Mesenchymal stem cell (in vitro differentiated cells and primary cell): Measurements from ENCODE around the gene FEZF1.

ENCODE experiments used
- DNase-seq: peaks from one replicate; pipeline ENCODE4 v3.0.0-alpha.2; 2013
- H2AFZ ChIP-seq: one replicate; pipeline ENCODE4 v1.6.1; 2013; ENCODE audit warnings: low read depth, mild to moderate bottlenecking, control low read depth, inconsistent platforms, low read length, moderate library complexity
- H2AK5ac ChIP-seq: 2 replicates; pipeline ENCODE4 v1.6.1; 2013; ENCODE audit warnings: low read length, moderate library complexity, mild to moderate bottlenecking, inconsistent platforms; ENCODE audit not compliant: severe bottlenecking
- H2BK120ac ChIP-seq: one replicate; pipeline ENCODE4 v1.6.1; 2013; ENCODE audit warnings: low read depth, mild to moderate bottlenecking, inconsistent platforms, low read length, moderate library complexity
- H2BK12ac ChIP-seq, 2 experiments: one replicate each; pipeline ENCODE4 v1.6.1; 2013; ENCODE audit warnings: inconsistent platforms in 2 of 2, low read length in 2 of 2, mild to moderate bottlenecking in 2 of 2, moderate library complexity in 2 of 2, control low read depth in 1 of 2
- H2BK15ac ChIP-seq: one replicate; pipeline ENCODE4 v1.6.1; 2013; ENCODE audit warnings: mild to moderate bottlenecking, low read depth, inconsistent platforms; ENCODE audit not compliant: poor library complexity, severe bottlenecking
- H2BK5ac ChIP-seq: 2 replicates; pipeline ENCODE4 v1.6.1; 2013; ENCODE audit warnings: low read depth, mild to moderate bottlenecking, low read length, control low read depth, inconsistent platforms; ENCODE audit not compliant: poor library complexity, severe bottlenecking
- H3K14ac ChIP-seq, 2 experiments: one replicate each; pipeline ENCODE4 v1.6.1; 2013; ENCODE audit warnings: inconsistent platforms in 2 of 2, low read length in 2 of 2, control low read depth in 1 of 2, mild to moderate bottlenecking in 1 of 2, moderate library complexity in 1 of 2
- H3K18ac ChIP-seq, 2 experiments: one replicate each; pipeline ENCODE4 v1.6.1; 2013; ENCODE audit warnings: inconsistent platforms in 2 of 2, low read length in 2 of 2, control low read depth in 1 of 2, low read depth in 1 of 2, mild to moderate bottlenecking in 1 of 2
- H3K23ac ChIP-seq, 2 experiments: one replicate each; pipeline ENCODE4 v1.6.1; 2013; ENCODE audit warnings: inconsistent platforms in 2 of 2, low read length in 2 of 2, mild to moderate bottlenecking in 2 of 2, moderate library complexity in 2 of 2, control low read depth in 1 of 2
- H3K27ac ChIP-seq: 2 replicates; pipeline ENCODE4 v1.5.1; 2013; ENCODE audit warnings: mild to moderate bottlenecking, moderate library complexity, low read length, control low read depth, inconsistent platforms; ENCODE audit not compliant: poor library complexity, severe bottlenecking
- H3K27me3 ChIP-seq, 2 experiments: 2 replicates each; pipeline versions ENCODE4 v1.6.1 to v1.7.0; 2013; ENCODE audit warnings: low read length in 2 of 2, mild to moderate bottlenecking in 2 of 2, moderate library complexity in 2 of 2, control low read depth in 1 of 2, inconsistent platforms in 1 of 2; ENCODE audit not compliant: control insufficient read depth in 1 of 2, insufficient read depth in 1 of 2
- H3K36me3 ChIP-seq, 2 experiments: 2 replicates each; pipeline versions ENCODE4 v1.6.1 to v1.7.0; 2013; ENCODE audit warnings: low read length in 2 of 2, control low read depth in 1 of 2, inconsistent platforms in 1 of 2, low read depth in 1 of 2, mild to moderate bottlenecking in 1 of 2; ENCODE audit not compliant: insufficient read depth in 2 of 2, control insufficient read depth in 1 of 2
- H3K4ac ChIP-seq, 2 experiments: one replicate each; pipeline ENCODE4 v1.6.1; 2013; ENCODE audit warnings: inconsistent platforms in 2 of 2, low read length in 2 of 2, mild to moderate bottlenecking in 2 of 2, moderate library complexity in 2 of 2, control low read depth in 1 of 2, low read depth in 1 of 2
- H3K4me1 ChIP-seq: 2 replicates; pipeline ENCODE4 v1.6.1; 2013; ENCODE audit warnings: low read depth, low read length, control low read depth; ENCODE audit not compliant: control insufficient read depth, insufficient read depth
- H3K4me2 ChIP-seq: 2 replicates; pipeline ENCODE4 v1.6.1; 2013; ENCODE audit warnings: low read length, mild to moderate bottlenecking, inconsistent platforms; ENCODE audit not compliant: poor library complexity, severe bottlenecking
- H3K4me3 ChIP-seq, 2 experiments: 2 replicates each; pipeline versions ENCODE4 v1.5.1 to v1.7.0; 2013; ENCODE audit warnings: low read length in 2 of 2, mild to moderate bottlenecking in 2 of 2, control low read depth in 1 of 2, low read depth in 1 of 2; ENCODE audit not compliant: insufficient read depth in 1 of 2
- H3K79me1 ChIP-seq: replicated peaks from 2 replicates; pipeline ENCODE4 v1.6.1; 2013; ENCODE audit warnings: mild to moderate bottlenecking, control low read depth, low read length, inconsistent platforms; ENCODE audit not compliant: poor library complexity, severe bottlenecking
- H3K9ac ChIP-seq: 2 replicates; pipeline ENCODE4 v1.7.0; 2013; ENCODE audit warnings: mild to moderate bottlenecking, low read length, moderate library complexity
- H3K9me3 ChIP-seq: 2 replicates; pipeline ENCODE4 v1.7.0; 2013; ENCODE audit warnings: mild to moderate bottlenecking, low read length; ENCODE audit not compliant: control insufficient read depth
- H4K8ac ChIP-seq: one replicate; pipeline ENCODE4 v1.6.1; 2013; ENCODE audit warnings: inconsistent platforms, mild to moderate bottlenecking, low read length, moderate library complexity
- H4K91ac ChIP-seq: one replicate; pipeline ENCODE4 v1.6.1; 2013; ENCODE audit warnings: mild to moderate bottlenecking, low read length, inconsistent platforms
- WGBS: methylation state at CpG from one replicate; pipeline ENCODE4 v1.1.7; 2013; ENCODE audit warnings: mixed read lengths; 5-methylcytosine and 5-hydroxymethylcytosine counted together

FEZF1 gene

DNA sequence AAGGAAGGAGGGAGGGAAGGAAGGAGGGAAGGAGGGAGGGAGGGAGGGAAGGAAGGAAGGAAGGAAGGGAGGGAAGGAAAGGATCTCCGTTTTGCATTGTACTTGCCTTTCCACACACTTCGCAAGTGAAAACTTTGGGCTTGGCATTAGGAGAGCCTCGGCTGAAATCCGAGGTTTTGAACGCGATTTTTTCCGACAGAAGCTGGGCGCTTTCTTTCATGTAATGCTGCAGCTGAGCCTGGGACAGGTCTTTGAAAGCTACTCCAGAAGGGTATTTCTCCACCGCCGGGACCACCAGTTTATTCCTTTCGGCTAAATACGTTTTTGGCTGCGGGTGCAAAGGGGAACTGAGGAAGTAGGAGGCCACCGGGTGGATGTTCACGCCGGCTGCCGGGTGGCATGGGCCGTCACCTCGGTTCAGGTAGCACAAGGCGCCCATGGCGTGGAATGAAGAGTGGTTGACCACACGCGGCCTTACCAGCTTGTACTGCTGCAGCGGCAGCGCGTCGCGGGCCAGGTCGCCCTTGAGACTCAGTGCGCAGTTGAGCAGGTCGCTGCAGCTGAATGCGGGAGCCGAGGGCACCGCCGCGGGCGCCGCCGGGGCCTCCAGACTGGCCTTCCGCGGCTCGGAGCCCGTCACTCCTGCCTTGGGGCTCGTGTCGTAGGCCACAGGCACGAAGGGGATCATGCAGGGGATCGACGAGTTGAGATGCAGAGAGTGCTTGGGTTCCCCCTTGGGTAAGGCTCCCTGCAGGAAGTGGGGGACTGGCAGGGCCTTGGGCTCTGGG, 825 bp downstream of the FEZF1 start:
- Histone ChIP-seq H2BK15ac (no peak overlapping the region), H4K91ac (no peak overlapping the region), H2BK12ac (no peak overlapping the region), H4K8ac (no peak overlapping the region), H2AK5ac (no peak overlapping the region), H3K4ac (no peak overlapping the region), H3K9me3 (no peaks in the 10 kb centered on the region), H3K23ac (peak overlapping the region in 1 of 2 experiments; percentile 16), H3K27ac (no peak overlapping the region), H3K36me3 (no peaks in the 10 kb centered on the region), H3K4me1 (peaks cover 40% of the 10 kb centered on the region), H3K4me2 (peak overlapping the region; percentile 9), H3K27me3 (peaks cover 91 to 99% of the 10 kb centered on the region in 2 experiments), H3K18ac (no peak overlapping the region), H2AFZ (no peak overlapping the region), H2BK5ac (no peak overlapping the region), H3K14ac (no peak overlapping the region), H3K4me3 (no peak overlapping the region), H2BK120ac (no peak overlapping the region), H3K9ac (no peak overlapping the region), H3K79me1 (no peaks in the 10 kb centered on the region)
- WGBS = 2% methylated on average over 48 of the region's 48 CpGs
- no peak for DNase-seq

DNA sequence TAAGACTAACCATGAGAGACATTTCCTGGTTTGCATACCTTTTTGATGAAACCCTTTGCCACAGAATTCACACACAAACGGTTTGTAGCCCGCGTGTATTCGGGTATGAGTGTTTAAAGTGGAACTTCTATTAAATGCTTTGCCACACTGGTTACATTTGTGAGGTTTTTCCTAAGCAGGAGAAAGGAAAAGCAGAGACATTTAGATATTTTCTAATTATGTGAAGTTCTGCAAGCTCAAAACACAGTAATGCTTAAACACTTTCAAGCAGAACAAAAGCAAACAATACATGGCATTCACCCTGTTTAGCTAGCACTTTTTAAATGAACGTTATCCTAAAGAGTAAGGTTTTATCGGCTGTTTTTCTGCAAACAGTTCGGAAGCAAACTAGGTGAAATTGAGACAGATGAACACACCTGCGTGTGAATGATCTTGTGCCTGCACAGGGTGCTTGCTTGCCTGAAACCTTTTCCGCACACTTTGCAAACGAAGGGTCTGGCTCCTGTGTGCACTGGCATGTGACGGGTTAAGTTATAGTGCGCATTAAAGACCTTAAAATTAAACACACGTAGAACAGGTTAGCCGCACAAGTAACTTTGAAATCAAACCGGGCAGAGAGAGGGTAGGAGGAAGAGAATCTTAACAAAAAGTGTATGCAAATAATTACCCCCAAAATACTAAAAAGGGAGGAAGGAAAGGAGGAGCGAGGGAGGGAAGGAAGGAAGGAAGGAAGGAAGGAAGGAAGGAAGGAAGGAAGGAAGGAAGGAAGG, 1.6 kb downstream of the FEZF1 start:
- no peak overlapping the region for H2BK120ac ChIP-seq
- no peak overlapping the region for H3K14ac ChIP-seq
- no peaks in the 10 kb centered on the region for H3K36me3 ChIP-seq
- peaks cover 40% of the 10 kb centered on the region for H3K4me1 ChIP-seq
- no peak overlapping the region for H3K4ac ChIP-seq
- 9% methylated on average over 7 of the region's 16 CpGs for WGBS
- no peak overlapping the region for H2BK5ac ChIP-seq
- H3K18ac ChIP-seq = no peak overlapping the region
- no peak overlapping the region for H3K27ac ChIP-seq
- no peak overlapping the region for H2BK15ac ChIP-seq
- no peaks in the 10 kb centered on the region for H3K79me1 ChIP-seq
- no peak overlapping the region for H2AK5ac ChIP-seq
- H2BK12ac ChIP-seq = no peak overlapping the region
- H4K8ac ChIP-seq = no peak overlapping the region
- H3K4me3 ChIP-seq = no peak overlapping the region
- no peak overlapping the region for H3K4me2 ChIP-seq
- H4K91ac ChIP-seq = no peak overlapping the region
- H3K23ac ChIP-seq = no peak overlapping the region
- no peak for DNase-seq
- H3K9ac ChIP-seq = no peak overlapping the region
- H3K27me3 ChIP-seq = peaks cover 96 to 99% of the 10 kb centered on the region in 2 experiments
- no peaks in the 10 kb centered on the region for H3K9me3 ChIP-seq
- H2AFZ ChIP-seq = no peak overlapping the region

DNA sequence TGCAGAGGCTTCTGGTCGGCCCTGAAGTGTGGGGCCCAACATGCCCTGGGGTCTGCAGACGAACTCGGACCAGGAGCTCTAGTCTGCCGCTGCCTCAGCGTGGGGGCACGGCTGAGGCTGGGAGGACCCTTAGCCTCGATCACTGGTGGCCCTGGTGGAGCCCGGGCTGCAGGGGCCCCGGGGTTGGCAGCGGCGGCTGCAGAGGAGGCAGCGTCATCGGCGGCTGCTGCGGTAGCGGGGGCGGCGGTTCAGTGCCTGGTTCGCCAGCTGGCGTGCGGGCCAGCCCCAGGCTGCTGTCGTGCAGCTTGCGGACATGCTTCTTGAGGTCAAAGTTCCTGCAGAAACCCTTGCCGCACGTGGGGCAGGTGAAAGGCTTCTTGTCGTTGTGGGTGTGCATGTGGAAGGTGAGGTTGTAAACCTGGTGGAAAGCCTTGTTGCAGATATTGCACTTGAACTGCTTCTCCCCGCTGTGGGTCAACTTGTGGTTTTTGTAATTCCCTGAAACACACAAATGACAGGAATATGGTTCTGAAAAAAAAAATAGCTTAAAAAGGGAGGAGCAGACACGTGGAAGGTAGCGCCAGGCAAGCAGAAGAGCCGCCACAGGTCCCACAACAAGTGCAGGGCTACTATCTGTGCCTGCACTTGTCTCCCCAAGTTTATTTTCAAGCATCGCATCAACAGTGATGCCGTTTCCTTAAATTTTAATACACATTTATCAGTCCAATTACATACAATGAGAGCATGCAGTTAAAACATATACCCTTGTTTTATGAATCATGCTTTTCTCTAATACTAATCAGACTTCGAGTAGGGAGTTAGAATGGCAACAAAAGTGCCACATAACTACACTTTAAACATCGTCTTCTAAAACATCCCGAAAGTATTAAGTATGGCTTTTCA, 2.4 kb downstream of the FEZF1 start:
- Histone ChIP-seq H3K9ac (no peak overlapping the region), H3K4ac (no peak overlapping the region), H3K4me3 (no peak overlapping the region), H2BK120ac (no peak overlapping the region), H3K18ac (no peak overlapping the region), H3K9me3 (no peaks in the 10 kb centered on the region), H2BK12ac (no peak overlapping the region), H3K27ac (no peak overlapping the region), H3K4me2 (no peak overlapping the region), H3K36me3 (no peaks in the 10 kb centered on the region), H2AK5ac (no peak overlapping the region), H3K14ac (no peak overlapping the region), H2BK5ac (no peak overlapping the region), H3K27me3 (peaks cover 95 to 99% of the 10 kb centered on the region in 2 experiments), H4K8ac (no peak overlapping the region), H2AFZ (no peak overlapping the region), H3K79me1 (no peaks in the 10 kb centered on the region), H3K23ac (peak overlapping the region in 1 of 2 experiments; percentile 72), H4K91ac (no peak overlapping the region), H2BK15ac (peak overlapping the region; percentile 68), H3K4me1 (peaks cover 40% of the 10 kb centered on the region)
- 8% methylated on average over 35 of the region's 35 CpGs for whole genome bisulfite sequencing
- DNase-seq = no peak
